MM.1S (cell line): Measurements from ENCODE around the gene OR4P4.

Source experiments
- DNase-seq: peaks from one replicate; pipeline ENCODE4 v3.0.0-alpha.2; 2015
- H2AFZ ChIP-seq: fragments of 300-600 bp; sonication (generic); 2 replicates; pipeline ENCODE4 v1.6.0; 2016; ENCODE audit warnings: antibody characterized with exemption, low read length
- H3F3A ChIP-seq: fragments of 300-600 bp; sonication (generic); 2 replicates; pipeline ENCODE4 v1.6.1; 2016; ENCODE audit warnings: mild to moderate bottlenecking, antibody characterized with exemption, low read length, moderate library complexity, mixed read lengths; ENCODE audit not compliant: insufficient read depth
- H3K27ac ChIP-seq: fragments of 300-600 bp; sonication (generic); 2 replicates; pipeline ENCODE4 v1.5.1; 2016; ENCODE audit warnings: mild to moderate bottlenecking, low read length
- H3K27me3 ChIP-seq: fragments of 300-600 bp; sonication (generic); replicated peaks from 2 replicates; pipeline ENCODE4 v1.6.0; 2016; ENCODE audit warnings: low read length; ENCODE audit not compliant: insufficient read depth
- H3K36me3 ChIP-seq: fragments of 300-600 bp; sonication (generic); replicated peaks from 2 replicates; pipeline ENCODE4 v1.6.1; 2016; ENCODE audit warnings: mild to moderate bottlenecking, low read length, mixed read lengths; ENCODE audit not compliant: insufficient read depth
- H3K4me1 ChIP-seq: fragments of 300-600 bp; sonication (generic); 2 replicates; pipeline ENCODE4 v1.6.1; 2016; ENCODE audit warnings: low read length, mixed read lengths
- H3K4me2 ChIP-seq: fragments of 300-600 bp; sonication (generic); 2 replicates; pipeline ENCODE4 v1.6.0; 2016; ENCODE audit warnings: low read depth, low read length
- H3K4me3 ChIP-seq: fragments of 300-600 bp; sonication (generic); 2 replicates; pipeline ENCODE4 v1.5.1; 2016; ENCODE audit warnings: low read length, mixed read lengths
- H3K79me2 ChIP-seq: fragments of 300-600 bp; sonication (generic); 2 replicates; pipeline ENCODE4 v1.6.1; 2016; ENCODE audit warnings: mixed run types, low read length, mixed read lengths
- H3K9ac ChIP-seq: fragments of 300-600 bp; sonication (generic); 2 replicates; pipeline ENCODE4 v1.6.1; 2016; ENCODE audit warnings: low read length, mixed read lengths
- H3K9me2 ChIP-seq: fragments of 300-600 bp; sonication (generic); replicated peaks from 2 replicates; pipeline ENCODE4 v1.6.1; 2016; ENCODE audit warnings: mild to moderate bottlenecking, low read length, mixed read lengths; ENCODE audit not compliant: insufficient read depth
- H3K9me3 ChIP-seq: fragments of 300-600 bp; sonication (generic); replicated peaks from 2 replicates; pipeline ENCODE4 v1.6.1; 2016; ENCODE audit warnings: mild to moderate bottlenecking, low read length, mixed read lengths; ENCODE audit not compliant: insufficient read depth
- H4K20me1 ChIP-seq: fragments of 300-600 bp; sonication (generic); 2 replicates; pipeline ENCODE4 v1.6.1; 2016; ENCODE audit warnings: mild to moderate bottlenecking, low read length, moderate library complexity, mixed read lengths; ENCODE audit not compliant: insufficient read depth
- CTCF ChIP-seq: fragments of 300-600 bp; sonication (generic); IDR thresholded peaks from 2 replicates; pipeline ENCODE4 v1.5.1; 2016; ENCODE audit warnings: antibody characterized with exemption, low read length, mixed read lengths
- EZH2 ChIP-seq: fragments of 300-600 bp; sonication (generic); optimal IDR thresholded peaks from 2 replicates; pipeline ENCODE3; 2017; ENCODE audit warnings: low read depth, mild to moderate bottlenecking, antibody characterized with exemption, low read length, mixed read lengths
- EZH2phosphoT487 ChIP-seq: fragments of 300-600 bp; sonication (generic); IDR thresholded peaks from 2 replicates; pipeline ENCODE4 v1.6.1; 2018; ENCODE audit warnings: antibody characterized with exemption, low read length

The OR4P4 gene

DNA sequence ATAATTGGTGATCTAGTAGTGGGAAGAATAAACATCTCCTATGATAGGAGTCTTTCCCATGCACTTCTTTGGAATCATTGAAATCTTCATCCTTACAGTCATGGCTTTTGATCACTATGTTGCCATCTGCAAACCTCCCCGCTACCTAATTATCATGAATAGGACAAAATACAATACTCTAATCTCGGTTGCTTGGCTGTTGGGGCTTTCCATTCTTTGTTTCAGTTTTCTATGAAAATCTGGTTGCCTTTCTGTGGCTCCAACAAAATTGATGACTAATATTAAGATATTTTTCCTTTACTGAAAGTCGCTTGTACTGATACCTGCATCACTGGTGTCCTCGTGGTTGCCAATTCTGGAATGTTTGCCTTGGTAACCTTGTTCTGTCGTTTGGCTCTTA is 38.9 kb downstream of the OR4P4 start:
- no peak for TF ChIP-seq CTCF
- TF ChIP-seq EZH2, result no peak
- TF ChIP-seq EZH2phosphoT487, result no peak
- no peak overlapping the region for H3K4me2 ChIP-seq
- H3K9ac ChIP-seq, result no peak overlapping the region
- no peak overlapping the region for H3K27ac ChIP-seq
- H3K4me3 ChIP-seq, result no peak overlapping the region
- H3K9me3 ChIP-seq, result no peaks in the 10 kb centered on the region
- no peaks in the 10 kb centered on the region for H3K9me2 ChIP-seq
- H3K4me1 ChIP-seq, result peaks cover 8% of the 10 kb centered on the region; the same call in 1 of the 2 replicates
- no peaks in the 10 kb centered on the region for H3F3A ChIP-seq
- no peaks in the 10 kb centered on the region for H4K20me1 ChIP-seq
- no peak overlapping the region for H2AFZ ChIP-seq
- peak; percentile 31 for DNase-seq
- no peaks in the 10 kb centered on the region for H3K27me3 ChIP-seq
- no peaks in the 10 kb centered on the region for H3K36me3 ChIP-seq
- no peaks in the 10 kb centered on the region for H3K79me2 ChIP-seq
